Activated CD8-positive, alpha-beta memory T cell treated with anti-CD3 and anti-CD28 coated beads, Interleukin-2, amount 50 U/mL, for 4 hours (primary cell): ENCODE measurements around the gene ATXN7.

Experiments used
- DNase-seq: peaks from one replicate; pipeline ENCODE4 v3.0.0-alpha.2; 2020

Gene ATXN7

GRCh38 chr3:63936925-63937324 is 73.3 kb downstream of the ATXN7 start:
- no peak for DNase-seq

- no peak for DNase-seq
Measured at GRCh38 chr3:63937661-63938651, 74.3 kb downstream of the ATXN7 start.

- no peak for DNase-seq
Measured at GRCh38 chr3:63940389-63940757, 76.7 kb downstream of the ATXN7 start.

- no peak for DNase-seq
Measured at GRCh38 chr3:63942528-63942927, 78.9 kb downstream of the ATXN7 start.

- no peak for DNase-seq
Measured at GRCh38 chr3:63943678-63944077, 80.0 kb downstream of the ATXN7 start.

- no peak for DNase-seq
Measured at GRCh38 chr3:63945558-63946096, 82.0 kb downstream of the ATXN7 start.

- no peak for DNase-seq
Measured at GRCh38 chr3:63946753-63947152, 83.1 kb downstream of the ATXN7 start.

- no peak for DNase-seq
Measured at GRCh38 chr3:63947594-63947993, 83.9 kb downstream of the ATXN7 start.

- no peak for DNase-seq
Measured at GRCh38 chr3:63949005-63949404, 85.3 kb downstream of the ATXN7 start.

GRCh38 chr3:63950698-63951097 is 87.0 kb downstream of the ATXN7 start:
- DNase-seq = no peak

GRCh38 chr3:63951492-63952247 is 88.0 kb downstream of the ATXN7 start:
- no peak for DNase-seq

- DNase-seq = no peak
Measured at GRCh38 chr3:63952248-63952594, 88.6 kb downstream of the ATXN7 start.

- DNase-seq = no peak
Measured at GRCh38 chr3:63954182-63954581, 90.5 kb downstream of the ATXN7 start.

GRCh38 chr3:63955036-63955650 is 91.5 kb downstream of the ATXN7 start:
- DNase-seq = no peak

GRCh38 chr3:63955830-63956545 is 92.3 kb downstream of the ATXN7 start:
- no peak for DNase-seq

GRCh38 chr3:63959146-63959545 is 95.5 kb downstream of the ATXN7 start:
- no peak for DNase-seq

- no peak for DNase-seq
Measured at GRCh38 chr3:63960048-63960711, 96.5 kb downstream of the ATXN7 start.

GRCh38 chr3:63961891-63962290 is 98.2 kb downstream of the ATXN7 start:
- DNase-seq = no peak

- no peak for DNase-seq
Measured at GRCh38 chr3:63963496-63963895, 99.8 kb downstream of the ATXN7 start.

- no peak for DNase-seq
Measured at GRCh38 chr3:63964681-63965485, 101.2 kb downstream of the ATXN7 start.

- no peak for DNase-seq
Measured at GRCh38 chr3:63966007-63966406, 102.3 kb downstream of the ATXN7 start.
